Uterus (tissue), 4 donors: Measurements from ENCODE around the gene HES4. TPM values are rescaled to one million over a fixed set of nuclear protein-coding genes. Genes with fewer than 3 reads are reported as not detected.
A peak's percentile ranks its signal among the peaks of the same experiment; 100 is the strongest.

Source experiments
- DNase-seq, 2 donors: peaks; one replicate each; pipeline ENCODE4 v3.0.0-alpha.2; 2019 to 2020
- H3K27ac ChIP-seq, 2 donors: fragments of 200-600 bp; sonication (generic); 1 replicate in 1 of 2; 2 replicates in 1 of 2; pipeline ENCODE4 v1.5.1; 2016 to 2018
- H3K27me3 ChIP-seq, 2 donors: fragments of 200-600 bp; sonication (generic); one replicate each; pipeline ENCODE4 v1.5.1; 2018 to 2019; ENCODE audit warnings: control low read depth in 1 of 2
- H3K36me3 ChIP-seq, 2 donors: fragments of 200-600 bp; sonication (generic); one replicate each; pipeline ENCODE4 v1.5.1; 2019; ENCODE audit warnings: control low read depth in 1 of 2
- H3K4me1 ChIP-seq, 2 donors: fragments of 200-600 bp; sonication (generic); one replicate each; pipeline ENCODE4 v1.5.1; 2018 to 2019; ENCODE audit warnings: control low read depth in 1 of 2
- H3K4me3 ChIP-seq, 2 donors: fragments of 200-600 bp; sonication (generic); 1 replicate in 1 of 2; 2 replicates in 1 of 2; pipeline ENCODE4 v1.5.1; 2018 to 2019; ENCODE audit warnings: mild to moderate bottlenecking in 1 of 2
- H3K9me3 ChIP-seq, 2 donors: fragments of 200-600 bp; sonication (generic); one replicate each; pipeline ENCODE4 v1.5.1; 2019; ENCODE audit warnings: control low read depth in 1 of 2
- POLR2A ChIP-seq, 2 donors: fragments of 450-650 bp; IDR thresholded peaks; one replicate each; pipeline ENCODE4 v1.6.1; 2016; ENCODE audit warnings: antibody characterized with exemption in 2 of 2, mild to moderate bottlenecking in 1 of 2, moderate library complexity in 1 of 2
- intact Hi-C: fragments of 100-400 bp; cut with DNase I; formaldehyde crosslinking; loops from one replicate; pipeline ENCODE4 v1.15.1; 2023; ENCODE audit warnings: low total_unique reads
- total RNA-seq, 4 donors: library from RNA; depleted of rRNA in 3 of 4; stranded (reverse); fragments of >200 nt in 3 of 4; gene quantifications; one replicate each; pipeline versions ENCODE4 v1.1.0 to v1.2.4, GENCODE V29; 2014 to 2023
- TF ChIP-seq, protein P1 (sequence below), 4 experiments: fragments of 200-600 bp in 2 of 4; fragments of 450-650 bp in 2 of 4; sonication (generic) in 2 of 4; IDR thresholded peaks; one replicate each; pipeline ENCODE4 v1.5.1; 2016 to 2019; ENCODE audit warnings: antibody characterized with exemption in 4 of 4, mild to moderate bottlenecking in 2 of 4, moderate library complexity in 1 of 4
- donor health status: DM: yes; HTN: yes; CAD: no.

The HES4 gene
- total RNA-seq, 4 donors from 2014 or later = 19.6 to 41.0 (median 36.3) TPM

DNA sequence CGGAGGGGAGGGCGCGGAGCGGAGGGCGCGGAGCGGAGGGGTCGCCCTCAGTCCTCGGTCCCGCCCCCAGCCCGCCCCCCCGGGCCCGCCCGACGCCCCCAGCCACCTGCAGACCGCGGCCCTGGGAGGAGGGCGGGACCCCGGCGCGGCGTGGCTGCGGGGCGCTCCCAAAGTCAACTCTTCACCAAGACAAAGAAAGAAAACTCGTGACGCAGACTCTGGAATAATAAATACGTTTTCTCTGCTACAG, 1.2 kb downstream of the HES4 start:
- H3K4me1 ChIP-seq = no peaks in the 10 kb centered on the region

DNA sequence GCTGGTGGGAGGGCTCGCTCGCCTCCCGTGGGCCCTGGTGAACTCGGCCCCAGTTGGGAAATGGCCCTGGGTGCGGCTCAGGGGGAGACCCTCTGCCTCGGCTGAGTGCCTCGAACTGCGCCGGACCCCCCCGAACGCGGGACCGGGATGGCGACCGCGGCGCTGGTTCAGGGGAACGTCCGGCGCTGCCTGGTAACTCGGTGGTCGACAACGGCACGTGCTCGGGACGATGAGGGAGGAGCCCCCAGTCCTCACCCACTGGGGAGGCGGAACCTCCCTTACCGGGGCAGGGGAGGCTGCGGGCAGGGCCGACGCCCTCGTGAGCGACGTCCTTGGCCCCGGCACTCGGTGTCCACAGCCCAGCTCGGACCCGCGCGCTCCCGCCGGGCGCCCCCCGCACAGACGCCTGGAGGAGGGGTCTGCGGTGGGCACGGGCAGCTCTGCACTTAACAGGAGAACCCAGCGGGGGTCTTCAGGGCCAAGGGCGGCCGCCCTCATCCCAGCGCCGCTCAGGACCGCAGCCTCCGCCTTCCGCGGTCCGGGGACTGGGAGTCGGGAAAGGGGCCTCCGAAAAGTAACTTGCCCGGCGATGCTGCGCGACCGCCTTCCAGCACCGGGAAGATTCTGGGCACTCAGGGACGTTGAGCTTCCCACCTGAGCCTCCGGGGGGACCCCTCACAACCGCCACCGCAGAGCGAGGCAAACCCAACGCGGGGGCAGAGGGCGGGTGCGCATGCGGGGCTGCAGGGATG, 1.7 kb downstream of the HES4 start:
- no peaks in the 10 kb centered on the region for H3K4me1 ChIP-seq
- no peaks in the 10 kb centered on the region for H3K9me3 ChIP-seq
- H3K27ac ChIP-seq = peak overlapping the region; percentile 93 to 94
- DNase-seq = peak in 1 of 2 donors; percentile 17
- no peaks in the 10 kb centered on the region for H3K36me3 ChIP-seq
- peaks cover 0 to 4% of the 10 kb centered on the region in 2 donors for H3K27me3 ChIP-seq
- intact Hi-C loops = no loop called here
- H3K4me3 ChIP-seq = peak overlapping the region in 1 of 2 donors; percentile 53
- TF ChIP-seq, protein P1, sequence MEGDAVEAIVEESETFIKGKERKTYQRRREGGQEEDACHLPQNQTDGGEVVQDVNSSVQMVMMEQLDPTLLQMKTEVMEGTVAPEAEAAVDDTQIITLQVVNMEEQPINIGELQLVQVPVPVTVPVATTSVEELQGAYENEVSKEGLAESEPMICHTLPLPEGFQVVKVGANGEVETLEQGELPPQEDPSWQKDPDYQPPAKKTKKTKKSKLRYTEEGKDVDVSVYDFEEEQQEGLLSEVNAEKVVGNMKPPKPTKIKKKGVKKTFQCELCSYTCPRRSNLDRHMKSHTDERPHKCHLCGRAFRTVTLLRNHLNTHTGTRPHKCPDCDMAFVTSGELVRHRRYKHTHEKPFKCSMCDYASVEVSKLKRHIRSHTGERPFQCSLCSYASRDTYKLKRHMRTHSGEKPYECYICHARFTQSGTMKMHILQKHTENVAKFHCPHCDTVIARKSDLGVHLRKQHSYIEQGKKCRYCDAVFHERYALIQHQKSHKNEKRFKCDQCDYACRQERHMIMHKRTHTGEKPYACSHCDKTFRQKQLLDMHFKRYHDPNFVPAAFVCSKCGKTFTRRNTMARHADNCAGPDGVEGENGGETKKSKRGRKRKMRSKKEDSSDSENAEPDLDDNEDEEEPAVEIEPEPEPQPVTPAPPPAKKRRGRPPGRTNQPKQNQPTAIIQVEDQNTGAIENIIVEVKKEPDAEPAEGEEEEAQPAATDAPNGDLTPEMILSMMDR (IDR thresholded peaks at IDR 0.05) = no peak
- no peak for TF ChIP-seq POLR2A (IDR thresholded peaks at IDR 0.05)

More for the DNA sequence above, 1.2 kb downstream of the HES4 start:
- peak overlapping the region; percentile 53 to 60 for H3K4me3 ChIP-seq
- no peak for DNase-seq
- TF ChIP-seq POLR2A (IDR thresholded peaks at IDR 0.05) = no peak
- TF ChIP-seq, protein P1 (IDR thresholded peaks at IDR 0.05) = no peak
- H3K9me3 ChIP-seq = no peaks in the 10 kb centered on the region
- intact Hi-C loops = no loop called here
- H3K27me3 ChIP-seq = peaks cover 0 to 4% of the 10 kb centered on the region in 2 donors
- no peaks in the 10 kb centered on the region for H3K36me3 ChIP-seq
- H3K27ac ChIP-seq = peak overlapping the region; percentile 93 to 94

DNA sequence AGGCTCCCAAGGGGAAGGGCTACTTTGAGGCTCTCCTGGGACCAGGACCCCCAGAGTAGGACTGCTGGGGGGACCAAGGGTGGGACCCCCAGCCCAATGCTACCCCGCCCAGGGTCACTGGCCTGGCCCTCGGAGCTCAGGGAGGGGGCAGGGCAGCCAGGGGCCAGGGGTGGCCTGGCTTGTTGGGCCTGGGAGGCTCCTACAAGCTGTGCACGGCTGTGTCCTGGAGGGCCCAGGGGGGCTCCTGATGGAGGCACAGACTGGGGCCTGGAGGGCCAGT, 2.2 kb downstream of the HES4 start:
- no peaks in the 10 kb centered on the region for H3K9me3 ChIP-seq
- intact Hi-C loops = no loop called here
- no peak overlapping the region for H3K4me3 ChIP-seq
- H3K27ac ChIP-seq = no peak overlapping the region
- H3K4me1 ChIP-seq = no peaks in the 10 kb centered on the region
- no peak for DNase-seq
- H3K36me3 ChIP-seq = no peaks in the 10 kb centered on the region
- H3K27me3 ChIP-seq = peaks cover 0 to 4% of the 10 kb centered on the region in 2 donors
- TF ChIP-seq, protein P1 (IDR thresholded peaks at IDR 0.05) = no peak
- no peak for TF ChIP-seq POLR2A (IDR thresholded peaks at IDR 0.05)

- H3K27me3 ChIP-seq = peaks cover 0 to 4% of the 10 kb centered on the region in 2 donors
- no peaks in the 10 kb centered on the region for H3K4me1 ChIP-seq
- no peaks in the 10 kb centered on the region for H3K36me3 ChIP-seq
- no peak for DNase-seq
- intact Hi-C loops = no loop called here
- no peak overlapping the region for H3K4me3 ChIP-seq
- TF ChIP-seq, protein P1 (IDR thresholded peaks at IDR 0.05) = no peak
- TF ChIP-seq POLR2A (IDR thresholded peaks at IDR 0.05) = no peak
- H3K9me3 ChIP-seq = no peaks in the 10 kb centered on the region
- H3K27ac ChIP-seq = no peak overlapping the region
These were observed 2.8 kb downstream of the HES4 start for GRCh38 chr1:996851-997712.
